SU-DHL-6 (cell line): ENCODE measurements around the gene NFIC.

ENCODE experiments used
- H2AFZ ChIP-seq: fragments of 200-600 bp; sonication (generic); 2 replicates; pipeline ENCODE4 v1.6.1; 2014; ENCODE audit warnings: low read depth, mild to moderate bottlenecking, moderate library complexity, mixed read lengths, antibody characterized with exemption, low read length; ENCODE audit not compliant: severe bottlenecking
- H3F3A ChIP-seq: fragments of 200-600 bp; shearing (Covaris generic); 2 replicates; pipeline ENCODE4 v1.6.0; 2016; ENCODE audit warnings: antibody characterized with exemption, mild to moderate bottlenecking; ENCODE audit not compliant: insufficient read depth
- H3K27ac ChIP-seq: fragments of 200-600 bp; sonication (generic); 2 replicates; pipeline ENCODE4 v1.5.1; 2016; ENCODE audit warnings: low read depth, mild to moderate bottlenecking, low read length, moderate library complexity, mixed read lengths
- H3K27me3 ChIP-seq: fragments of 200-600 bp; sonication (generic), shearing (Covaris generic); 2 replicates; pipeline ENCODE4 v1.6.0; 2014; ENCODE audit warnings: mild to moderate bottlenecking, low read length
- H3K36me3 ChIP-seq: fragments of 200-600 bp; sonication (generic); 2 replicates; pipeline ENCODE4 v1.6.1; 2014; ENCODE audit warnings: mild to moderate bottlenecking, low read length, mixed read lengths
- H3K4me2 ChIP-seq: fragments of 300-600, 200-600 bp; shearing (Covaris generic), sonication (generic); 2 replicates; pipeline ENCODE4 v1.6.0; 2014; ENCODE audit warnings: low read length, low read depth, mild to moderate bottlenecking; ENCODE audit not compliant: poor library complexity, severe bottlenecking
- H3K4me3 ChIP-seq: fragments of 200-600 bp; sonication (generic); 2 replicates; pipeline ENCODE4 v1.5.1; 2014; ENCODE audit warnings: antibody characterized with exemption, low read length, mild to moderate bottlenecking, mixed read lengths; ENCODE audit not compliant: insufficient read depth, poor library complexity, severe bottlenecking
- H3K79me2 ChIP-seq: fragments of 200-600 bp; sonication (generic); 2 replicates; pipeline ENCODE4 v1.6.1; 2014; ENCODE audit warnings: mild to moderate bottlenecking, low read length, moderate library complexity; ENCODE audit not compliant: insufficient read depth
- H3K9ac ChIP-seq: fragments of 200-600 bp; sonication (generic); 2 replicates; pipeline ENCODE4 v1.7.0; 2014; ENCODE audit warnings: mild to moderate bottlenecking, low read length
- H3K9me2 ChIP-seq: fragments of 200-600 bp; sonication (generic); replicated peaks from 2 replicates; pipeline ENCODE4 v1.6.1; 2014; ENCODE audit warnings: low read length; ENCODE audit not compliant: insufficient read depth
- H3K9me3 ChIP-seq: fragments of 200-600 bp; sonication (generic); 2 replicates; pipeline ENCODE4 v1.6.1; 2014; ENCODE audit warnings: low read length, mixed read lengths; ENCODE audit not compliant: insufficient read depth
- H4K20me1 ChIP-seq: fragments of 200-600 bp; sonication (generic); 2 replicates; pipeline ENCODE4 v1.6.1; 2014; ENCODE audit warnings: low read depth, mild to moderate bottlenecking, antibody characterized with exemption, low read length, moderate library complexity, mixed read lengths
- EZH2phosphoT487 ChIP-seq: fragments of 200-600 bp; sonication (generic), shearing (Covaris generic); conservative IDR thresholded peaks from 2 replicates; pipeline ENCODE4 v1.6.1; 2018; ENCODE audit warnings: mild to moderate bottlenecking, antibody characterized with exemption, low read length, moderate library complexity, mixed read lengths
- TF ChIP-seq, protein P1 (sequence below): fragments of 200-600 bp; sonication (generic); IDR thresholded peaks from one replicate; pipeline ENCODE4 v1.5.1; 2017; ENCODE audit warnings: antibody characterized with exemption, mild to moderate bottlenecking, low read length, moderate library complexity; ENCODE audit not compliant: insufficient read depth, poor library complexity, severe bottlenecking

The NFIC gene

DNA sequence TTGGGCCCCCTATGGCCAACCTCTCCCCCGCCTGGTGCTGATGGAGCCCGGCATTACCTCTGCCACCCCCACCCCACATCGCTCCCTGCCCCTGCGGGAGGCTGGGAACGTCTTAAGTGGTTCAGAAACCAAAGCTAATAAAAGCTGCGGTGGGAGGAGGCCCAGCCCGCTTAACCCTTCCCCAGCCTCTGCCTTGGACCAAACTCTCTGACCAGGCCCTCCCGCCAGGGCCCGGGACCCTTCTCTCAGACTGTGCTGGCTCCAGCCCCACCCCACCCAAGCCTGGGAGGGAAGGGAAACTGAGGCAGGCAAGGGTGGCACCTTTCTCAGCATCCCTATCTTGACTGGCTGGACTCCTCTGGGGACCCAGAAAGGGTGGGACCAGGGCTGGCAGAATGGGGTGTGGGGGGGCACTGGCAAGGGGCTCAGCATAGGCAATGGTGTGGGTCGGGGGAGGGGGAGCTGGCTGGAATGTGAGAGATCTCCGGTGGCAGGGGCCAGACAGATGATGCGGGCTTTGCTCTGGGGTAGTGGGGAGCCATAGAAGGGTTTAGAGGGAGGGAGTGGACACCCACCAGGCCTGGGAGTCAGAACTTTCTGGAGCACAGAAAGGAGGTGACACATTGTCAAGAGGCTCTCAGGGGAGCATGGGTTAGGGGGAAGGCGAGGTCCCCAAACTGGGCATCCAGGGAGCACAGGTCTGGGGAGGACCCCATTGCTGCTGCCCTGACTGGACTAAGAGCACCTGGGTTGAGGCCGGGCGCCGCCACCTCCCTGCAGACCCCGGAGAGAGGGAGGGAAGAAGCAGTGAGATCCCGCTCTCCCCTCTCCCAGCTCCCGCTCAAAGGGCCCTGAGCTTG is 92.1 kb downstream of the NFIC start:
- H3K36me3 ChIP-seq = no peaks in the 10 kb centered on the region

DNA sequence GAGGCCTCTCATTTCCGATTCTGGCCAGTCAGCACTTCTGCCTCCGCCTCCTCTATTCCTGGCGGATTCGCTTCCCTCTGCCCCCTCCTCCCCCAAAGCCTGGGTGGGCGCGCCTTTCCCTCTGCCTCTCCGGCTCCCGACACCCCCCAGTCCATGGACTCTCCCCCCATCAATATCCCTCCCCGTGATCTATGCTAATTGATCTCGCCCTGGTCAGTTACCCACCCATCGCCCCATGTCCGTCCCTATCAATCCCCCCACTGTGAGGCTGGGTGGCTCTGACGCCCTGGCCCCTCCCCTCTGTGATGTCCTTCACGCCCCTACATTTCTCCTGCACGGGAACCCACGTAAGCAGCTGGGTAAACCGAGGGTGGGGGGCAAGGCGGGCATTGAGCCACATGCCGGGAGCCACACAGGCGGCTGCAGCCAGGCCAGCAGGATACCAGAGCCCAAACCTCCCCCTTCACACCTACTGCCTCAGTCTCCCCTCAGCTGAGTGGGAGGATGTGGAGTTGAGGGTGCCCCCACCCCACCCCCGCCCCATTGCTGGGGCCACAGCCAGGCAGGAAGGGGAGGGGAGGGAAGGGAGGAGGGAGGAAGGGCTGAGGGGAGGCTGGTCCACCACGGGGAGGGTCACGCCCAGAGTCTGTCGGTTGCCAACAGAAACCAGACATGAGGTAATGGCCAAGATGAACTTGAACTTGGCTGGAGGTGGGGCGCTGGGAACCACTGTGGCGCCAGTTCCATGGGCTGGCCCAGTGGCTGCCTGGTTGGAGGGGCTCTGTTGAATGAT is 92.9 kb downstream of the NFIC start:
- TF ChIP-seq EZH2phosphoT487 = no peak
- TF ChIP-seq, protein P1, sequence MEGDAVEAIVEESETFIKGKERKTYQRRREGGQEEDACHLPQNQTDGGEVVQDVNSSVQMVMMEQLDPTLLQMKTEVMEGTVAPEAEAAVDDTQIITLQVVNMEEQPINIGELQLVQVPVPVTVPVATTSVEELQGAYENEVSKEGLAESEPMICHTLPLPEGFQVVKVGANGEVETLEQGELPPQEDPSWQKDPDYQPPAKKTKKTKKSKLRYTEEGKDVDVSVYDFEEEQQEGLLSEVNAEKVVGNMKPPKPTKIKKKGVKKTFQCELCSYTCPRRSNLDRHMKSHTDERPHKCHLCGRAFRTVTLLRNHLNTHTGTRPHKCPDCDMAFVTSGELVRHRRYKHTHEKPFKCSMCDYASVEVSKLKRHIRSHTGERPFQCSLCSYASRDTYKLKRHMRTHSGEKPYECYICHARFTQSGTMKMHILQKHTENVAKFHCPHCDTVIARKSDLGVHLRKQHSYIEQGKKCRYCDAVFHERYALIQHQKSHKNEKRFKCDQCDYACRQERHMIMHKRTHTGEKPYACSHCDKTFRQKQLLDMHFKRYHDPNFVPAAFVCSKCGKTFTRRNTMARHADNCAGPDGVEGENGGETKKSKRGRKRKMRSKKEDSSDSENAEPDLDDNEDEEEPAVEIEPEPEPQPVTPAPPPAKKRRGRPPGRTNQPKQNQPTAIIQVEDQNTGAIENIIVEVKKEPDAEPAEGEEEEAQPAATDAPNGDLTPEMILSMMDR = no peak
- no peaks in the 10 kb centered on the region for H3K27me3 ChIP-seq
- no peak overlapping the region for H2AFZ ChIP-seq
- H3K36me3 ChIP-seq = no peaks in the 10 kb centered on the region
- no peaks in the 10 kb centered on the region for H4K20me1 ChIP-seq
- H3K4me2 ChIP-seq = no peak overlapping the region
- no peak overlapping the region for H3K4me3 ChIP-seq
- no peaks in the 10 kb centered on the region for H3K79me2 ChIP-seq
- H3K9me2 ChIP-seq = no peaks in the 10 kb centered on the region
- no peak overlapping the region for H3K9ac ChIP-seq
- H3K27ac ChIP-seq = no peak overlapping the region
- H3F3A ChIP-seq = no peaks in the 10 kb centered on the region
- no peaks in the 10 kb centered on the region for H3K9me3 ChIP-seq

More for the DNA sequence above, 92.1 kb downstream of the NFIC start:
- H2AFZ ChIP-seq = no peak overlapping the region
- no peaks in the 10 kb centered on the region for H3K9me2 ChIP-seq
- no peaks in the 10 kb centered on the region for H3K27me3 ChIP-seq
- H3K4me2 ChIP-seq = no peak overlapping the region
- no peaks in the 10 kb centered on the region for H3K79me2 ChIP-seq
- TF ChIP-seq, protein P1 = no peak
- no peak for TF ChIP-seq EZH2phosphoT487
- H3K4me3 ChIP-seq = no peak overlapping the region
- H3K9me3 ChIP-seq = no peaks in the 10 kb centered on the region
- no peak overlapping the region for H3K27ac ChIP-seq
- H3K9ac ChIP-seq = no peak overlapping the region
- H4K20me1 ChIP-seq = no peaks in the 10 kb centered on the region
- H3F3A ChIP-seq = no peaks in the 10 kb centered on the region

DNA sequence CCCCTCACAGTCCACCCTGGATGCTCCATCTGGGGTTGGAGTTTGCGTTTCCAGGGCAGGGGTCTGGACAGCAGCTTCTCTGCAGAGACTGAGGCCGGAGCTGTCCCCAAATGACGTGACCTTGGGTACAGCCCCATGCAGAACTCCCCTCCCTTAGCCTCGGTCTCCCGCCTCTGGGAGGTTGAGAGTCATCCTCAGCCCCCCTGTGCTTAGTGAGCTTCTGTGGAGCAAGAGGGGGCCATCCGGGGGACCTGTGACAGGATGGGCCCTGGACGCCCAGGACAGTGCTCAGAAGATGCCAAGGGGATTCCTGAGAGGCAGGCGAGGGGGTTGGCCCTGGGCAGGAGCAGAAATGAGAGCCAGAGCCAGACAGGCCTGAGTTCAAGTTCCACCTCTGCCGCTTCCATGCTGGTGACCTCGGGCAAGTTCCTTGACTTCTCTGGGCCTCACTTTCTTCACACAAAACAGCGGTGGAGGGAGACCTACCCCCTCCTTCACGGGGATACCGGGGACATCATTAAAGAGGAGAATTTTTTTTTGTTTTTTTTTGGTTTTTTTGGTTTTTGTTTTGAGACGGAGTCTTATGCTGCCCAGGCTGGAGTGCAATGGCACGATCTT is 93.7 kb downstream of the NFIC start:
- Histone ChIP-seq H3K79me2 (no peaks in the 10 kb centered on the region), H3K4me3 (no peak overlapping the region), H4K20me1 (no peaks in the 10 kb centered on the region), H3K9me3 (no peaks in the 10 kb centered on the region), H3F3A (no peaks in the 10 kb centered on the region), H3K27me3 (no peaks in the 10 kb centered on the region), H3K4me2 (no peak overlapping the region), H3K9me2 (no peaks in the 10 kb centered on the region), H3K9ac (no peak overlapping the region), H3K36me3 (no peaks in the 10 kb centered on the region), H3K27ac (no peak overlapping the region), H2AFZ (no peak overlapping the region)
- TF ChIP-seq, protein P1 = no peak
- TF ChIP-seq EZH2phosphoT487 = no peak
